ENCODE data around the gene SMAGP. TPM values are rescaled to one million over a fixed set of nuclear protein-coding genes. Genes with fewer than 3 reads are reported as not detected.

SMAGP gene
- total and polyA plus RNA-seq, 2 of the 13 experiments (the other 11 are each of a cell fraction or from before 2014, with no cell fraction given) = 9.2 TPM

DNA sequence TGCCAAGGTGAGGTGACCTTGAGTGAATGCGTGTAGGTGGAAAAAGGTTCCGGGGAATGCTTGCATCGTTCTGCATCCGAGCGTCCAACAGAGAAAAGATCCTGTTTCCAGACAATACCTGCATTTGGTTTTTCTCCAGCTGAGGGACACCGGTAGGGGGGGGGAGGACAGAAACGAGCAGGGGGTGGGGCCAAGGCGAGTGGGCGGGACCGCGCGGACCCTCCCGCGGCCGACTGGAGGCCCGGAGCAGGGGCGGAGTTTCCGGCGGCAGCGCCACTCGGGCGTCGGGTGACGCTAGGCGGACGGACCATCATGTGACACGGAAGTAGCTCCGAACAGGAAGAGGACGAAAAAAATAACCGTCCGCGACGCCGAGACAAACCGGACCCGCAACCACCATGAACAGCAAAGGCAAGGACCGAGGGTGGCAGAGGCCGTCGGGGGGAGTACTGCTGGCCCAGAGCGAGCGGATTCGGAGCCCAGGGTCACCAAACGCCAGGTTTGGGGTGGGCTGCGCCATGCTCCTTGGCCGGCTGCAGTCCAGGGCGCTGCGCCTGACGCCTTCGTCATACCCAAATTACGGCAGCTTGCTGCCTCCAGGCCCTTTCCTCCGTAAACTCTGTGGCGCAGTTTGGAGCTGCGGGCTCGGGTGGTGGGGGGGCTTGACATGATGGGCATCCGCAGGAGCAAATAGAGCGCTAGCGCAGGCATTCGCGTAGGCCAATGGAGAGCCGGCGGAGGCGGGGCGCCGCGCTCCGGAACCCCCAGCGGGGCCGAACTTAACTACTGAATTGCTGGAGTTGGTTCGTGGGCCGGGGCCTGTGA, 31.5 kb downstream of the SMAGP start, which contains the start of gene DAZAP2 (continued):
- peak; percentile 18 for TF ChIP-seq STAG1 (CRISPR knock-in tag; IDR thresholded peaks at IDR 0.05)
- peak; percentile 59 to 86 for TF ChIP-seq POLR2A (IDR thresholded peaks at IDR 0.05; ENCODE audit: insufficient read depth in 1 of 2, low read depth in 2 of 2, low read length in 2 of 2)
- TF ChIP-seq, protein P1, sequence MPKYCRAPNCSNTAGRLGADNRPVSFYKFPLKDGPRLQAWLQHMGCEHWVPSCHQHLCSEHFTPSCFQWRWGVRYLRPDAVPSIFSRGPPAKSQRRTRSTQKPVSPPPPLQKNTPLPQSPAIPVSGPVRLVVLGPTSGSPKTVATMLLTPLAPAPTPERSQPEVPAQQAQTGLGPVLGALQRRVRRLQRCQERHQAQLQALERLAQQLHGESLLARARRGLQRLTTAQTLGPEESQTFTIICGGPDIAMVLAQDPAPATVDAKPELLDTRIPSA (CRISPR knock-in tag; IDR thresholded peaks at IDR 0.05; ENCODE audit: borderline replicate concordance) = no peak
- TF ChIP-seq CREB3 (CRISPR knock-in tag; IDR thresholded peaks at IDR 0.05) = no peak
- peak; percentile 99 for TF ChIP-seq ZNF740 (CRISPR knock-in tag; IDR thresholded peaks at IDR 0.05)
- TF ChIP-seq HMGXB3 (CRISPR knock-in tag; IDR thresholded peaks at IDR 0.05; ENCODE audit: borderline replicate concordance) = peak; percentile 54; the same call in 1 of the 2 replicates
- TF ChIP-seq HDAC1 (CRISPR knock-in tag; IDR thresholded peaks at IDR 0.05) = peak; percentile 93
- peak; percentile 40 for TF ChIP-seq PAXIP1 (CRISPR knock-in tag; conservative IDR thresholded peaks at IDR 0.05)
- TF ChIP-seq RELA (CRISPR knock-in tag; IDR thresholded peaks at IDR 0.05) = no peak
- no peak for TF ChIP-seq ZC3H13 (CRISPR knock-in tag; IDR thresholded peaks at IDR 0.05)
- peak; percentile 80; the same call in 1 of the 2 replicates for TF ChIP-seq PCBP1 (IDR thresholded peaks at IDR 0.05; ENCODE audit: borderline replicate concordance, low read depth, low read length)
- no peak for TF ChIP-seq ZBTB1 (CRISPR knock-in tag; IDR thresholded peaks at IDR 0.05; ENCODE audit: borderline replicate concordance)
- TF ChIP-seq BORCS8-MEF2B (CRISPR knock-in tag; IDR thresholded peaks at IDR 0.05) = peak; percentile 22; the same call in 1 of the 2 replicates
- peak; percentile 8; the same call in 1 of the 2 replicates for TF ChIP-seq HCFC1 (IDR thresholded peaks at IDR 0.05; ENCODE audit: low read depth, low read length)
- TF ChIP-seq RARA (CRISPR knock-in tag; IDR thresholded peaks at IDR 0.05) = peak; percentile 37
- 0 out of 2 replicates have a peak, but pooled peaks have one; percentile 38 for TF ChIP-seq XBP1 (CRISPR knock-in tag; IDR thresholded peaks at IDR 0.05)
- peak; percentile 81 for TF ChIP-seq ZNF777 (CRISPR knock-in tag; IDR thresholded peaks at IDR 0.05)

All from HepG2 (cell line).